ENCODE data around the gene CHD3.

DNA sequence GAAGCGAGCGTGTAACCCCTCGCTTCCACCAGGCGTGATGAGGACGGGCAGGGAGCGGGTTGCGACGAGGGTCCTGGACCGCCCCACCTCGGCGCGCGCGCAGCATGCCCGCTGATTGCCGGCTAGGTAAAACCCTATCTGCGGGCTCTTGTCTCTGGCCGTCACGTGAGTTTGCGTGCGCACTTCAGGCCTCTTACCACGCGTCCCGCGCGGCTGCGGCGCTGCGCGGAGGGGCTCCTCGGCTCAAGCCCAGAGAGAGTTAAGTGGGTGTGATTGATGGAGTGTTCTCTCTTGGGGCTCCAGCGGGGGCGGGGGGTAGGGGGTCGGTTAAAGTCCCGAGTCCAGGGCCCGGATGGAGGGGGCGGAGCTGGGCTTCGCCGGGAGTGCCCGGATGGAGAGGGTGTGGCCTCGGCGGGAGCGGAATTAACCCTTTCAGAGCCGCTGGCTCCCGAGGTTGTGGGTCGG, 46.6 kb upstream of the CHD3 start:
- TF ChIP-seq, protein P1, sequence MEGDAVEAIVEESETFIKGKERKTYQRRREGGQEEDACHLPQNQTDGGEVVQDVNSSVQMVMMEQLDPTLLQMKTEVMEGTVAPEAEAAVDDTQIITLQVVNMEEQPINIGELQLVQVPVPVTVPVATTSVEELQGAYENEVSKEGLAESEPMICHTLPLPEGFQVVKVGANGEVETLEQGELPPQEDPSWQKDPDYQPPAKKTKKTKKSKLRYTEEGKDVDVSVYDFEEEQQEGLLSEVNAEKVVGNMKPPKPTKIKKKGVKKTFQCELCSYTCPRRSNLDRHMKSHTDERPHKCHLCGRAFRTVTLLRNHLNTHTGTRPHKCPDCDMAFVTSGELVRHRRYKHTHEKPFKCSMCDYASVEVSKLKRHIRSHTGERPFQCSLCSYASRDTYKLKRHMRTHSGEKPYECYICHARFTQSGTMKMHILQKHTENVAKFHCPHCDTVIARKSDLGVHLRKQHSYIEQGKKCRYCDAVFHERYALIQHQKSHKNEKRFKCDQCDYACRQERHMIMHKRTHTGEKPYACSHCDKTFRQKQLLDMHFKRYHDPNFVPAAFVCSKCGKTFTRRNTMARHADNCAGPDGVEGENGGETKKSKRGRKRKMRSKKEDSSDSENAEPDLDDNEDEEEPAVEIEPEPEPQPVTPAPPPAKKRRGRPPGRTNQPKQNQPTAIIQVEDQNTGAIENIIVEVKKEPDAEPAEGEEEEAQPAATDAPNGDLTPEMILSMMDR (IDR thresholded peaks at IDR 0.05; ENCODE audit: low read length) = no peak
- no peak for TF ChIP-seq EZH2 (optimal IDR thresholded peaks at IDR 0.05; ENCODE audit: low read depth, low read length)
